Breast epithelium (tissue), 3 donors: ENCODE data around the gene CACNB2.

Experiments
- POLR2A ChIP-seq: fragments of 450-650 bp; IDR thresholded peaks from one replicate; pipeline ENCODE4 v1.6.1; 2016; ENCODE audit warnings: antibody characterized with exemption, mild to moderate bottlenecking, moderate library complexity
- POLR2AphosphoS5 ChIP-seq, 3 donors: sonication (generic); formaldehyde crosslinking; IDR thresholded peaks; one replicate each; pipeline ENCODE4 v1.6.1; 2017; ENCODE audit warnings: antibody characterized with exemption in 3 of 3
- TF ChIP-seq, protein P1 (sequence below), 3 donors: fragments of 450-650 bp; IDR thresholded peaks; one replicate each; pipeline ENCODE4 v1.5.1; 2016 to 2017; ENCODE audit warnings: antibody characterized with exemption in 3 of 3, mild to moderate bottlenecking in 3 of 3, moderate library complexity in 3 of 3

GRCh38 chr10:18109341-18109870 lies 30.8 kb upstream of the CACNB2 start:
- TF ChIP-seq, protein P1, sequence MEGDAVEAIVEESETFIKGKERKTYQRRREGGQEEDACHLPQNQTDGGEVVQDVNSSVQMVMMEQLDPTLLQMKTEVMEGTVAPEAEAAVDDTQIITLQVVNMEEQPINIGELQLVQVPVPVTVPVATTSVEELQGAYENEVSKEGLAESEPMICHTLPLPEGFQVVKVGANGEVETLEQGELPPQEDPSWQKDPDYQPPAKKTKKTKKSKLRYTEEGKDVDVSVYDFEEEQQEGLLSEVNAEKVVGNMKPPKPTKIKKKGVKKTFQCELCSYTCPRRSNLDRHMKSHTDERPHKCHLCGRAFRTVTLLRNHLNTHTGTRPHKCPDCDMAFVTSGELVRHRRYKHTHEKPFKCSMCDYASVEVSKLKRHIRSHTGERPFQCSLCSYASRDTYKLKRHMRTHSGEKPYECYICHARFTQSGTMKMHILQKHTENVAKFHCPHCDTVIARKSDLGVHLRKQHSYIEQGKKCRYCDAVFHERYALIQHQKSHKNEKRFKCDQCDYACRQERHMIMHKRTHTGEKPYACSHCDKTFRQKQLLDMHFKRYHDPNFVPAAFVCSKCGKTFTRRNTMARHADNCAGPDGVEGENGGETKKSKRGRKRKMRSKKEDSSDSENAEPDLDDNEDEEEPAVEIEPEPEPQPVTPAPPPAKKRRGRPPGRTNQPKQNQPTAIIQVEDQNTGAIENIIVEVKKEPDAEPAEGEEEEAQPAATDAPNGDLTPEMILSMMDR (IDR thresholded peaks at IDR 0.05) = no peak
- TF ChIP-seq POLR2AphosphoS5 (IDR thresholded peaks at IDR 0.05) = no peak
- TF ChIP-seq POLR2A = no peak
